ENCODE results near the gene TTC19.

- no peak for TF ChIP-seq CTCF (IDR thresholded peaks at IDR 0.05; ENCODE audit: poor library complexity)
- no peak for TF ChIP-seq EZH2 (IDR thresholded peaks at IDR 0.05; ENCODE audit: borderline replicate concordance)
Measured at GRCh38 chr17:15978606-15979005, 21.0 kb upstream of the TTC19 start.
